Stimulated activated CD4-positive, alpha-beta T cell treated with anti-CD3 and anti-CD28 coated beads, Interleukin-15, amount 100 ng/mL, for 24 hours (primary cell): ENCODE results near the gene TNS3.

Experiments
- DNase-seq: peaks from one replicate; pipeline ENCODE4 v3.0.0-alpha.2; 2020

Gene TNS3

GRCh38 chr7:47580811-47581331 lies 1.0 kb downstream of the TNS3 start:
- no peak for DNase-seq

- no peak for DNase-seq
These were observed 1.7 kb downstream of the TNS3 start for GRCh38 chr7:47580175-47580706.

GRCh38 chr7:47579458-47579857 lies 2.5 kb downstream of the TNS3 start:
- DNase-seq: no peak

GRCh38 chr7:47578579-47579270 lies 3.2 kb downstream of the TNS3 start:
- DNase-seq: peak; percentile 7

- no peak for DNase-seq
These were observed 4.5 kb downstream of the TNS3 start for GRCh38 chr7:47577321-47577919.

GRCh38 chr7:47576866-47577306 lies 5.0 kb downstream of the TNS3 start:
- DNase-seq: no peak

GRCh38 chr7:47576031-47576865 lies 5.7 kb downstream of the TNS3 start:
- no peak for DNase-seq

- no peak for DNase-seq
These were observed 7.2 kb downstream of the TNS3 start for GRCh38 chr7:47574482-47575329.

- DNase-seq: no peak
These were observed 8.0 kb downstream of the TNS3 start for GRCh38 chr7:47573758-47574481.

- DNase-seq: no peak
These were observed 8.8 kb downstream of the TNS3 start for GRCh38 chr7:47572939-47573757.

- no peak for DNase-seq
These were observed 9.8 kb downstream of the TNS3 start for GRCh38 chr7:47572094-47572445.

- no peak for DNase-seq
These were observed 10.4 kb downstream of the TNS3 start for GRCh38 chr7:47571331-47572093.

- DNase-seq: no peak
These were observed 11.3 kb downstream of the TNS3 start for GRCh38 chr7:47570649-47571050.

- no peak for DNase-seq
These were observed 13.4 kb downstream of the TNS3 start for GRCh38 chr7:47568547-47568946.

- DNase-seq: no peak
These were observed 13.9 kb downstream of the TNS3 start for GRCh38 chr7:47568056-47568455.

GRCh38 chr7:47565640-47566250 lies 16.2 kb downstream of the TNS3 start:
- DNase-seq: no peak

- no peak for DNase-seq
These were observed 18.4 kb downstream of the TNS3 start for GRCh38 chr7:47563521-47563920.

- DNase-seq: no peak
These were observed 20.0 kb downstream of the TNS3 start for GRCh38 chr7:47561715-47562446.
